Heart left ventricle (tissue), 13 donors: ENCODE data around the gene MYH13.

Source experiments
- CTCF ChIP-seq, 12 donors: fragments of 200-600 bp; sonication (generic) in 4 of 12; IDR thresholded peaks; one replicate each; pipeline versions ENCODE4 v1.5.0 to v1.8.0; 2018 to 2022; ENCODE audit warnings: antibody characterized with exemption in 12 of 12, mild to moderate bottlenecking in 5 of 12
- POLR2A ChIP-seq, 2 donors: fragments of 450-650 bp; IDR thresholded peaks; one replicate each; pipeline ENCODE4 v1.6.1; 2017; ENCODE audit warnings: antibody characterized with exemption in 2 of 2, mild to moderate bottlenecking in 2 of 2, moderate library complexity in 2 of 2
- donor health status: ischemic (EF 13 %, LVEDD 7.1; RV severe dilation, severe dysfunction).
- donor health status: DM: no; HTN: yes; CAD: no.
- donor health status: DM: no; HTN: no; CAD: no.
- donor health status: ischemic (EF 25% LVEDD 6.9; RV normal size, moderate dysfunction).
- donor health status: ischemic (EF 25% LVEDD 5.7; RV mildly dilated, moderate dysfunction).
- donor health status: ischemic (EF 35%, LVEDD 5.7; RV mildly dilated, moderate dysfunction).
- donor health status: nonischemic (EF 11% LVEDD 7.7; RV severe dilation, severe dysfunction).
- donor health status: DM: yes; HTN: yes; CAD: no.
- donor health status: PGD.
- donor health status: ischemic (EF 29% LVEDD 5.4; RV normal size, mild dysfunction).
- donor health status: nonischemic (EF 23%, LVEDD 6.1; RV moderate dilation, normal function).

- TF ChIP-seq CTCF (IDR thresholded peaks at IDR 0.05) (no peak), POLR2A (IDR thresholded peaks at IDR 0.05) (no peak)
Observed at GRCh38 chr17:10309003-10309974, 63.5 kb downstream of the MYH13 start.
